GM12872 (cell line): ENCODE data around the gene VANGL2.

ENCODE experiments used
- CTCF ChIP-seq: IDR thresholded peaks from 3 replicates; pipeline ENCODE4 v1.5.1; 2011; ENCODE audit warnings: low read depth, mild to moderate bottlenecking, low read length, moderate library complexity; ENCODE audit not compliant: insufficient read depth

The VANGL2 gene

GRCh38 chr1:160449494-160449893, 49.1 kb downstream of the VANGL2 start:
- TF ChIP-seq CTCF: no peak

DNA sequence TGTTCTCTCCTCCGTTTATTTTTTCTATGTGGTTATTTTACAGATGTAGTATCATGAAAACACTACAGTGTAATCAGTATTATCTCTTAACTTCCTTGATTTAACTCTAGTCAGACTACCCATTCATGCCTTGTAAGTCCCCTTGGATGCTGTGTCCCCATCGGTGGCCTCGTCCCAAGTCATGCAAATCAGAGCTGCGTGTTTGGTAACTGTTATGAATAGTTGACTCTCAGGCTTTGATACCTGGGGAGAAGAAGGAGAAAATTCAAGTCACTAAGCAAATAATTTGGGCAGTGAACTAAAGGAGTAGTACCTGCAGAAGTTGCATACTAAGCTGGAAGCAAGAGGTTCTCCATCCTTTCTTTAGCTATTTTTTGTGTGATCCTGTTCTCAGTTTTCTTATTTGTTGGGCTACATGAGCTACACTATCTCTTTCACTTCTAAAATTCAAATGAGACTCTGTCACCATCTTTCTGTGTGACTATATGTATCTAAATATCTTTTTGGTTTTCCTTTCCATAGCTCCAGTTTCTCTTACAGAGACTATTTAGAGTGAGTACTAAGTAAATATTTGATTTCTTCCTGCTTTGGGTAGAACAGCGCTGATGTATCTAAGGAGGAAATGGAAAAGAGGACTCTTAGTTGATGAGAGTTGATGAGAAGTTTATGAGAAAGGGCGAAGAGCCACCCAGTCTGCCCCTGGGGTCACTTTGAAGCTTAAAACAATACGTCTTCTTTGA, 50.9 kb downstream of the VANGL2 start:
- no peak for TF ChIP-seq CTCF

DNA sequence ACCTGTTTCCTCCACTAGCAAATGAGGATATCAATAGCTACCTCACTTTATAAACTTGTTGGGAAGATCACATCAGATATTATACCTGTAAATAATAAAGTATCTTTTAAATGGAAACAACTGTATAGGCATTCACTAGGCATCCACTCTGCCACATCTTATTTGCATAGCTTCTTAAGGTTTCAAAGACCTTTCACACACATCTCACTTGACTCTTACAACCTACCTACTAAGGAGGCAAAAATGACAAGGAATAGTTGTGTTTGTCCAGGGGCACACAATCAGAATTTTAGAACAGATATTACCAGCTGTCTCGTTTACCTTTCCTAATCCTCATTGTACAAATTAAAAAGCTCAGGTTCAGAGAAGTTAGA, 51.5 kb downstream of the VANGL2 start:
- TF ChIP-seq CTCF: no peak

- no peak for TF ChIP-seq CTCF
These were observed 53.1 kb downstream of the VANGL2 start for GRCh38 chr1:160453443-160453842.

GRCh38 chr1:160454371-160455152, 54.2 kb downstream of the VANGL2 start:
- TF ChIP-seq CTCF: no peak

DNA sequence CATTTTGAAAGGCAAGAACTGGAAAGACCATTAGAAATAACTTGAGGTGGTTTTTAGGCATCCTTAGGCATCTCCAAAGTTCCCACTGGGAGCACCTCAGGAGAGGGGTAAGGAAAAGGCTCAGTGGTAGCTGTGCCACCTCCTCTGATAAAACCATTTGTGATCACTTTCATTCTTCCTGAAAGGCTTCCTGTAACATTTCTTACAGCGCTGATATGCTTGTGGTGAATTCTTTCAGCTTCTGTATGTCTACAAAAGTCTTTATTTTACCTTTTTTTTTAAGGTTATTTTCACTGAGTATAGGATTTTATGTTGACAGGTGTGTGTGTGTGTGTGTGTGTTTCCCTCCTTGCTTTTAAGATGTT, 54.8 kb downstream of the VANGL2 start:
- no peak for TF ChIP-seq CTCF

GRCh38 chr1:160459056-160459455, 58.7 kb downstream of the VANGL2 start:
- no peak for TF ChIP-seq CTCF
